ENCODE data around the gene GLB1L3.

DNA sequence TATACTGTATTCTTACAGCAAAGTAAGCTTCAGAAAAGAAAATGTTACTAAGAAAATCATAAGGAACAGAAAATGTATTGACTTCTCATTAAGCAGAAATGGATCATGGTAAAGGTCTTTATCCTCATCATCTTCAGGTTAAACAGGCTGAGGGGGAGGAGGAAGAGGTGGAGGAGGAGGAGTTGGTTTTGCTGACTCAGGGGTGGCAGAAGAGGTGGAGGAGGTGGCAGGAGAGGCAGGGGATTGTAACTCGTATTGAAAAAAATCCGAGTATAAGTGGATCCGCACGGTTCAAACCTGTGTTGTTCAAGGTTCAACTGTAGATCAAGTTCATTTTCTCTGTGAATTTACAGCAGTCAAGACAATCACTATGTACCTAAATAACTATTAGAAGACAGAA lies 13.0 kb downstream of the GLB1L3 start:
- TF ChIP-seq POLR2A (IDR thresholded peaks at IDR 0.05; ENCODE audit: low read length) (no peak), GATA1 (IDR thresholded peaks at IDR 0.05; ENCODE audit: low read depth, low read length) (no peak)
